Cardiac muscle cell (in vitro differentiated cells and primary cell): ENCODE data around the gene QPRT. TPM values are rescaled to one million over a fixed set of nuclear protein-coding genes. Genes with fewer than 3 reads are reported as not detected.

Experiments used
- DNase-seq, 2 donors: peaks; one replicate each; pipeline versions ENCODE4 v3.0.0 to v3.0.0-alpha.2; 2010 to 2017; ENCODE audit warnings: low read depth in 1 of 2, low spot score in 1 of 2
- H3K27ac ChIP-seq: fragments of 200-600 bp; sonication (generic); 2 replicates; pipeline ENCODE4 v1.5.1; 2016
- H3K27me3 ChIP-seq: fragments of 200-600 bp; sonication (generic); 2 replicates; pipeline ENCODE4 v1.6.0; 2016; ENCODE audit warnings: control low read depth
- H3K36me3 ChIP-seq: fragments of 200-600 bp; sonication (generic); 2 replicates; pipeline ENCODE4 v1.5.1; 2016; ENCODE audit warnings: control low read depth
- H3K4me1 ChIP-seq: fragments of 200-600 bp; sonication (generic); 2 replicates; pipeline ENCODE4 v1.8.1; 2017; ENCODE audit warnings: low read depth, mild to moderate bottlenecking, mixed run types
- H3K4me3 ChIP-seq: fragments of 200-600 bp; sonication (generic); 2 replicates; pipeline ENCODE4 v1.5.1; 2016; ENCODE audit warnings: mild to moderate bottlenecking
- H3K9me3 ChIP-seq: fragments of 200-600 bp; sonication (generic); 2 replicates; pipeline ENCODE4 v1.5.1; 2017; ENCODE audit warnings: low read depth, mild to moderate bottlenecking, control low read depth
- CTCF ChIP-seq: IDR thresholded peaks from 2 replicates; pipeline ENCODE4 v1.5.1; 2012; ENCODE audit warnings: low read depth, mild to moderate bottlenecking, low read length
- polyA plus RNA-seq: library from polyadenylated mRNA; unstranded; fragments of >200 nt; fragmentation: Nextera tagmentation; extraction: Ambion mirVana; gene quantifications from 2 replicates; pipeline ENCODE4 v1.2.1, GENCODE V29; 2016
- total RNA-seq: library from RNA; depleted of rRNA; stranded (reverse); fragments of >200 nt; gene quantifications from 2 replicates; pipeline ENCODE4 v1.2.3, GENCODE V29; 2016

QPRT gene
- total and polyA plus RNA-seq, 2 experiments from 2014 or later: 213 to 268 TPM

- no peak overlapping the region for H3K4me3 ChIP-seq
- no peak for DNase-seq
- no peaks in the 10 kb centered on the region for H3K27me3 ChIP-seq
- no peak for TF ChIP-seq CTCF
- no peaks in the 10 kb centered on the region for H3K9me3 ChIP-seq
- H3K4me1 ChIP-seq: no peaks in the 10 kb centered on the region
- H3K36me3 ChIP-seq: no peaks in the 10 kb centered on the region
- peak overlapping the region; percentile 34 for H3K27ac ChIP-seq
Observed at GRCh38 chr16:29696881-29697331, 17.9 kb downstream of the QPRT start.

GRCh38 chr16:29697391-29697790 is 18.4 kb downstream of the QPRT start:
- Histone ChIP-seq H3K4me1 (no peaks in the 10 kb centered on the region), H3K27me3 (no peaks in the 10 kb centered on the region), H3K4me3 (no peak overlapping the region), H3K27ac (no peak overlapping the region), H3K36me3 (no peaks in the 10 kb centered on the region), H3K9me3 (no peaks in the 10 kb centered on the region)
- no peak for DNase-seq
- no peak for TF ChIP-seq CTCF

- DNase-seq: no peak
- H3K27me3 ChIP-seq: no peaks in the 10 kb centered on the region
- H3K9me3 ChIP-seq: no peaks in the 10 kb centered on the region
- H3K4me1 ChIP-seq: no peaks in the 10 kb centered on the region
- H3K4me3 ChIP-seq: no peak overlapping the region
- no peak for TF ChIP-seq CTCF
- no peaks in the 10 kb centered on the region for H3K36me3 ChIP-seq
- H3K27ac ChIP-seq: no peak overlapping the region
Observed at GRCh38 chr16:29698042-29698441, 19.1 kb downstream of the QPRT start.

- no peaks in the 10 kb centered on the region for H3K27me3 ChIP-seq
- no peak for DNase-seq
- no peak for TF ChIP-seq CTCF
- no peaks in the 10 kb centered on the region for H3K9me3 ChIP-seq
- no peaks in the 10 kb centered on the region for H3K4me1 ChIP-seq
- H3K36me3 ChIP-seq: no peaks in the 10 kb centered on the region
- H3K27ac ChIP-seq: no peak overlapping the region
- H3K4me3 ChIP-seq: no peak overlapping the region
Observed at GRCh38 chr16:29698484-29699323, 19.7 kb downstream of the QPRT start.

- H3K4me3 ChIP-seq: no peak overlapping the region
- no peaks in the 10 kb centered on the region for H3K9me3 ChIP-seq
- no peak for TF ChIP-seq CTCF
- H3K27me3 ChIP-seq: no peaks in the 10 kb centered on the region
- H3K27ac ChIP-seq: no peak overlapping the region
- no peaks in the 10 kb centered on the region for H3K4me1 ChIP-seq
- H3K36me3 ChIP-seq: no peaks in the 10 kb centered on the region
- no peak for DNase-seq
Observed at GRCh38 chr16:29699324-29700219, 20.6 kb downstream of the QPRT start.
